ENCODE results near the gene BSN.

Gene BSN

GRCh38 chr3:49530231-49530630 lies 24.0 kb upstream of the BSN start:
- DNase-seq, result no peak
- Histone ChIP-seq H3K4me1 (ENCODE audit: control extremely low read depth in 1 of 4, control insufficient read depth in 4 of 4, insufficient read depth in 4 of 4, low read length in 3 of 4) (no peaks in the 10 kb centered on the region), H3K36me3 (ENCODE audit: control insufficient read depth in 4 of 4, insufficient read depth in 4 of 4, low read length in 3 of 4) (peaks cover 0 to 25% (median 22%) of the 10 kb centered on the region in 4 experiments), H3K4me3 (ENCODE audit: control insufficient read depth in 1 of 7, extremely low read depth in 1 of 7, insufficient read depth in 4 of 7, low read depth in 2 of 7, low read length in 6 of 7) (no peak overlapping the region), H3K27ac (ENCODE audit: insufficient read depth in 1 of 2, low read depth in 1 of 2, low read length in 2 of 2, poor library complexity in 1 of 2, severe bottlenecking in 2 of 2) (no peak overlapping the region), H3K27me3 (replicated peaks in 2 of 5; ENCODE audit: control insufficient read depth in 4 of 5, insufficient read depth in 5 of 5, low read length in 4 of 5) (no peaks in the 10 kb centered on the region), H3K9me3 (ENCODE audit: control extremely low read depth in 1 of 5, control insufficient read depth in 4 of 5, insufficient read depth in 2 of 5, low read depth in 1 of 5, low read length in 4 of 5) (no peaks in the 10 kb centered on the region)
- CTCF ChIA-PET, result interaction anchor here (0.9 to 5.2 kb wide), 3 partner anchors 9 to 12 kb away, joined by 3 to 20 read pairs (median 5); no protein-coding TSS in a partner anchor
- WGBS (ENCODE audit: insufficient coverage), result 92% methylated on average over 5 of the region's 5 CpGs
- POLR2A ChIA-PET, result no interaction called here

GRCh38 chr3:49530701-49531100 lies 23.6 kb upstream of the BSN start:
- no peak for DNase-seq
- ChIA-PET CTCF (interaction anchor here (1.5 to 5.2 kb wide), 2 partner anchors 9 to 10 kb away, joined by 5 to 20 read pairs; no protein-coding TSS in a partner anchor), POLR2A (no interaction called here)
- WGBS (ENCODE audit: insufficient coverage), result 97% methylated on average over 8 of the region's 8 CpGs
- peaks cover 0 to 25% (median 22%) of the 10 kb centered on the region in 4 experiments for H3K36me3 ChIP-seq (ENCODE audit: control insufficient read depth in 4 of 4, insufficient read depth in 4 of 4, low read length in 3 of 4)
- no peaks in the 10 kb centered on the region for H3K9me3 ChIP-seq (ENCODE audit: control extremely low read depth in 1 of 5, control insufficient read depth in 4 of 5, insufficient read depth in 2 of 5, low read depth in 1 of 5, low read length in 4 of 5)
- no peak overlapping the region for H3K27ac ChIP-seq (ENCODE audit: insufficient read depth in 1 of 2, low read depth in 1 of 2, low read length in 2 of 2, poor library complexity in 1 of 2, severe bottlenecking in 2 of 2)
- no peaks in the 10 kb centered on the region for H3K4me1 ChIP-seq (ENCODE audit: control extremely low read depth in 1 of 4, control insufficient read depth in 4 of 4, insufficient read depth in 4 of 4, low read length in 3 of 4)
- no peaks in the 10 kb centered on the region for H3K27me3 ChIP-seq (replicated peaks in 2 of 5; ENCODE audit: control insufficient read depth in 4 of 5, insufficient read depth in 5 of 5, low read length in 4 of 5)
- H3K4me3 ChIP-seq (ENCODE audit: control insufficient read depth in 1 of 7, extremely low read depth in 1 of 7, insufficient read depth in 4 of 7, low read depth in 2 of 7, low read length in 6 of 7), result no peak overlapping the region

GRCh38 chr3:49531218-49531617 lies 23.1 kb upstream of the BSN start:
- Histone ChIP-seq H3K27me3 (replicated peaks in 2 of 5; ENCODE audit: control insufficient read depth in 4 of 5, insufficient read depth in 5 of 5, low read length in 4 of 5) (no peaks in the 10 kb centered on the region), H3K27ac (ENCODE audit: insufficient read depth in 1 of 2, low read depth in 1 of 2, low read length in 2 of 2, poor library complexity in 1 of 2, severe bottlenecking in 2 of 2) (no peak overlapping the region), H3K9me3 (ENCODE audit: control extremely low read depth in 1 of 5, control insufficient read depth in 4 of 5, insufficient read depth in 2 of 5, low read depth in 1 of 5, low read length in 4 of 5) (no peaks in the 10 kb centered on the region), H3K4me1 (ENCODE audit: control extremely low read depth in 1 of 4, control insufficient read depth in 4 of 4, insufficient read depth in 4 of 4, low read length in 3 of 4) (no peaks in the 10 kb centered on the region), H3K4me3 (ENCODE audit: control insufficient read depth in 1 of 7, extremely low read depth in 1 of 7, insufficient read depth in 4 of 7, low read depth in 2 of 7, low read length in 6 of 7) (no peak overlapping the region), H3K36me3 (ENCODE audit: control insufficient read depth in 4 of 4, insufficient read depth in 4 of 4, low read length in 3 of 4) (peaks cover 0 to 25% (median 22%) of the 10 kb centered on the region in 4 experiments)
- WGBS (ENCODE audit: insufficient coverage), result over 99% methylated on average over 9 of the region's 10 CpGs
- DNase-seq, result no peak
- ChIA-PET POLR2A (interaction anchor here (0.6 kb wide), 1 partner anchor 30 kb away, joined by 3 read pairs; no protein-coding TSS in a partner anchor), CTCF (interaction anchor here (1.5 to 5.2 kb wide), 2 partner anchors 9 to 10 kb away, joined by 5 to 20 read pairs; no protein-coding TSS in a partner anchor)

- CTCF ChIA-PET, result interaction anchor here (5.2 kb wide), 1 partner anchor 8 kb away, joined by 20 read pairs; no protein-coding TSS in a partner anchor
Measured at GRCh38 chr3:49531715-49532114, 22.6 kb upstream of the BSN start.

GRCh38 chr3:49533031-49533430 lies 21.2 kb upstream of the BSN start:
- Histone ChIP-seq H3K36me3 (ENCODE audit: control insufficient read depth in 4 of 4, insufficient read depth in 4 of 4, low read length in 3 of 4) (peaks cover 0 to 25% (median 22%) of the 10 kb centered on the region in 4 experiments), H3K9me3 (ENCODE audit: control extremely low read depth in 1 of 5, control insufficient read depth in 4 of 5, insufficient read depth in 2 of 5, low read depth in 1 of 5, low read length in 4 of 5) (no peaks in the 10 kb centered on the region), H3K4me1 (ENCODE audit: control extremely low read depth in 1 of 4, control insufficient read depth in 4 of 4, insufficient read depth in 4 of 4, low read length in 3 of 4) (no peaks in the 10 kb centered on the region), H3K27ac (ENCODE audit: insufficient read depth in 1 of 2, low read depth in 1 of 2, low read length in 2 of 2, poor library complexity in 1 of 2, severe bottlenecking in 2 of 2) (no peak overlapping the region), H3K27me3 (replicated peaks in 2 of 5; ENCODE audit: control insufficient read depth in 4 of 5, insufficient read depth in 5 of 5, low read length in 4 of 5) (no peaks in the 10 kb centered on the region), H3K4me3 (ENCODE audit: control insufficient read depth in 1 of 7, extremely low read depth in 1 of 7, insufficient read depth in 4 of 7, low read depth in 2 of 7, low read length in 6 of 7) (no peak overlapping the region)
- ChIA-PET POLR2A (no interaction called here), CTCF (interaction anchor here (1.0 kb wide), 1 partner anchor 62 kb away, joined by 4 read pairs; no protein-coding TSS in a partner anchor)
- WGBS (ENCODE audit: insufficient coverage), result 100% methylated on average over 7 of the region's 13 CpGs
- DNase-seq, result no peak

More at GRCh38 chr3:49531715-49532114, 22.6 kb upstream of the BSN start:
- WGBS (ENCODE audit: insufficient coverage), result 97% methylated on average over 13 of the region's 16 CpGs
- POLR2A ChIA-PET, result interaction anchor here (0.6 kb wide), 1 partner anchor 30 kb away, joined by 3 read pairs; no protein-coding TSS in a partner anchor
- Histone ChIP-seq H3K4me3 (ENCODE audit: control insufficient read depth in 1 of 7, extremely low read depth in 1 of 7, insufficient read depth in 4 of 7, low read depth in 2 of 7, low read length in 6 of 7) (no peak overlapping the region), H3K27me3 (replicated peaks in 2 of 5; ENCODE audit: control insufficient read depth in 4 of 5, insufficient read depth in 5 of 5, low read length in 4 of 5) (no peaks in the 10 kb centered on the region), H3K27ac (ENCODE audit: insufficient read depth in 1 of 2, low read depth in 1 of 2, low read length in 2 of 2, poor library complexity in 1 of 2, severe bottlenecking in 2 of 2) (no peak overlapping the region), H3K4me1 (ENCODE audit: control extremely low read depth in 1 of 4, control insufficient read depth in 4 of 4, insufficient read depth in 4 of 4, low read length in 3 of 4) (no peaks in the 10 kb centered on the region), H3K36me3 (ENCODE audit: control insufficient read depth in 4 of 4, insufficient read depth in 4 of 4, low read length in 3 of 4) (peaks cover 0 to 25% (median 22%) of the 10 kb centered on the region in 4 experiments), H3K9me3 (ENCODE audit: control extremely low read depth in 1 of 5, control insufficient read depth in 4 of 5, insufficient read depth in 2 of 5, low read depth in 1 of 5, low read length in 4 of 5) (no peaks in the 10 kb centered on the region)
- DNase-seq, result no peak

- Histone ChIP-seq H3K4me3 (ENCODE audit: control insufficient read depth in 1 of 7, extremely low read depth in 1 of 7, insufficient read depth in 4 of 7, low read depth in 2 of 7, low read length in 6 of 7) (no peak overlapping the region), H3K27me3 (replicated peaks in 2 of 5; ENCODE audit: control insufficient read depth in 4 of 5, insufficient read depth in 5 of 5, low read length in 4 of 5) (no peaks in the 10 kb centered on the region), H3K9me3 (ENCODE audit: control extremely low read depth in 1 of 5, control insufficient read depth in 4 of 5, insufficient read depth in 2 of 5, low read depth in 1 of 5, low read length in 4 of 5) (no peaks in the 10 kb centered on the region), H3K4me1 (ENCODE audit: control extremely low read depth in 1 of 4, control insufficient read depth in 4 of 4, insufficient read depth in 4 of 4, low read length in 3 of 4) (no peaks in the 10 kb centered on the region), H3K27ac (ENCODE audit: insufficient read depth in 1 of 2, low read depth in 1 of 2, low read length in 2 of 2, poor library complexity in 1 of 2, severe bottlenecking in 2 of 2) (no peak overlapping the region), H3K36me3 (ENCODE audit: control insufficient read depth in 4 of 4, insufficient read depth in 4 of 4, low read length in 3 of 4) (peaks cover 0 to 25% (median 22%) of the 10 kb centered on the region in 4 experiments)
- DNase-seq, result no peak
- POLR2A ChIA-PET, result no interaction called here
- WGBS (ENCODE audit: insufficient coverage), result 100% methylated on average over 6 of the region's 9 CpGs
- CTCF ChIA-PET, result interaction anchor here (1.0 to 1.4 kb wide), 3 partner anchors 23 to 137 kb away, joined by 3 to 5 read pairs (median 4); no protein-coding TSS in a partner anchor
Measured at GRCh38 chr3:49533786-49534519, 20.3 kb upstream of the BSN start.

Measured in common myeloid progenitor, CD34-positive (primary cell).